Tibial nerve (tissue), 4 donors: Measurements from ENCODE around the gene ANKS1A. TPM values are rescaled to one million over a fixed set of nuclear protein-coding genes. Genes with fewer than 3 reads are reported as not detected.
A peak's percentile ranks its signal among the peaks of the same experiment; 100 is the strongest.

Experiments
- DNase-seq, 2 donors: peaks; one replicate each; pipeline ENCODE4 v3.0.0-alpha.2; 2019; ENCODE audit warnings: low spot score in 2 of 2
- H3K27ac ChIP-seq, 4 donors: fragments of 200-600 bp; sonication (generic) in 3 of 4; one replicate each; pipeline ENCODE4 v1.5.1; 2017 to 2019; ENCODE audit warnings: mild to moderate bottlenecking in 1 of 4
- H3K27me3 ChIP-seq, 2 donors: fragments of 200-600 bp; sonication (generic) in 1 of 2; one replicate each; pipeline versions ENCODE4 v1.5.1 to v1.6.0; 2017 to 2019
- H3K36me3 ChIP-seq, 3 donors: fragments of 200-600 bp; sonication (generic); one replicate each; pipeline ENCODE4 v1.5.1; 2018 to 2019
- H3K4me1 ChIP-seq, 4 donors: fragments of 200-600 bp; sonication (generic) in 3 of 4; one replicate each; pipeline ENCODE4 v1.5.1; 2017 to 2019
- H3K4me3 ChIP-seq, 4 donors: fragments of 200-600 bp; sonication (generic) in 3 of 4; one replicate each; pipeline ENCODE4 v1.5.1; 2017 to 2019; ENCODE audit warnings: mild to moderate bottlenecking in 1 of 4, moderate library complexity in 1 of 4
- H3K9me3 ChIP-seq, 4 donors: fragments of 200-600 bp; sonication (generic) in 3 of 4; one replicate each; pipeline ENCODE4 v1.5.1; 2017 to 2019
- EP300 ChIP-seq, 2 donors: sonication (generic); formaldehyde crosslinking; IDR thresholded peaks; one replicate each; pipeline ENCODE4 v1.6.1; 2017; ENCODE audit warnings: antibody characterized with exemption in 2 of 2, mild to moderate bottlenecking in 1 of 2
- POLR2A ChIP-seq, 2 donors: fragments of 450-650 bp; IDR thresholded peaks; one replicate each; pipeline ENCODE4 v1.6.1; 2017; ENCODE audit warnings: antibody characterized with exemption in 2 of 2, mild to moderate bottlenecking in 2 of 2, moderate library complexity in 2 of 2
- WGBS, 2 donors: methylation state at CpG; one replicate each; pipeline ENCODE4 v1.1.5; 2018; 5-methylcytosine and 5-hydroxymethylcytosine counted together
- total RNA-seq, 4 donors: library from RNA; depleted of rRNA; stranded (reverse); fragments of >200 nt; gene quantifications; one replicate each; pipeline ENCODE4 v1.1.0, GENCODE V29; 2016
- TF ChIP-seq, protein P1 (sequence below), 5 experiments: fragments of 200-600 bp in 3 of 5; fragments of 450-650 bp in 2 of 5; sonication (generic) in 3 of 5; IDR thresholded peaks; one replicate each; pipeline ENCODE4 v1.5.1; 2016 to 2019; ENCODE audit warnings: antibody characterized with exemption in 5 of 5, mild to moderate bottlenecking in 3 of 5, moderate library complexity in 2 of 5

The ANKS1A gene
- total RNA-seq, 4 donors from 2014 or later, result 39.3 to 55.9 (median 44.0) TPM

DNA sequence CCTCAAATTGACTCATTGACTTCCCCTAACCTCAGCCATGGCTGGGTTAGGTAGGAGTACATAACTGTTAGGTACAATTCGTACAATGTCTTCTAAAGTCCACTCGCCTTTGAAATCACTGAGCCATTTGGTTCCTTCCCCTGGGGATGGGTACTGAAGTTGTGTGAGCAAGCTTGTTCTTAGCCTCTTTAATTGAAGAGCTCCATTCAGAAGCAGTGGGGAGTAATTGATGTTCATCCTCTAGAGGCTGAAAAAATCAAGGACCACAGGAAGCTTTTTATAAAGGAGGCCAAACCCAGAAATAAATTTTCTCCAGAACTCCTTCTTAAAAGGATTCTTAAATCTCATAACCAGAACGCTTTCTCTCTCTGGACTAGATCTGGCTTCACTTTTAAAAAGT, 60.6 kb downstream of the ANKS1A start:
- Histone ChIP-seq H3K27ac (no peak overlapping the region), H3K27me3 (no peaks in the 10 kb centered on the region), H3K9me3 (no peaks in the 10 kb centered on the region), H3K4me3 (no peak overlapping the region), H3K36me3 (no peaks in the 10 kb centered on the region), H3K4me1 (peaks cover 0 to 16% (median 14%) of the 10 kb centered on the region in 4 donors)
- TF ChIP-seq, protein P1, sequence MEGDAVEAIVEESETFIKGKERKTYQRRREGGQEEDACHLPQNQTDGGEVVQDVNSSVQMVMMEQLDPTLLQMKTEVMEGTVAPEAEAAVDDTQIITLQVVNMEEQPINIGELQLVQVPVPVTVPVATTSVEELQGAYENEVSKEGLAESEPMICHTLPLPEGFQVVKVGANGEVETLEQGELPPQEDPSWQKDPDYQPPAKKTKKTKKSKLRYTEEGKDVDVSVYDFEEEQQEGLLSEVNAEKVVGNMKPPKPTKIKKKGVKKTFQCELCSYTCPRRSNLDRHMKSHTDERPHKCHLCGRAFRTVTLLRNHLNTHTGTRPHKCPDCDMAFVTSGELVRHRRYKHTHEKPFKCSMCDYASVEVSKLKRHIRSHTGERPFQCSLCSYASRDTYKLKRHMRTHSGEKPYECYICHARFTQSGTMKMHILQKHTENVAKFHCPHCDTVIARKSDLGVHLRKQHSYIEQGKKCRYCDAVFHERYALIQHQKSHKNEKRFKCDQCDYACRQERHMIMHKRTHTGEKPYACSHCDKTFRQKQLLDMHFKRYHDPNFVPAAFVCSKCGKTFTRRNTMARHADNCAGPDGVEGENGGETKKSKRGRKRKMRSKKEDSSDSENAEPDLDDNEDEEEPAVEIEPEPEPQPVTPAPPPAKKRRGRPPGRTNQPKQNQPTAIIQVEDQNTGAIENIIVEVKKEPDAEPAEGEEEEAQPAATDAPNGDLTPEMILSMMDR (IDR thresholded peaks at IDR 0.05), result no peak
- no peak for TF ChIP-seq POLR2A (IDR thresholded peaks at IDR 0.05)
- TF ChIP-seq EP300 (IDR thresholded peaks at IDR 0.05), result no peak
- no peak for DNase-seq
- WGBS, 2 donors, result 78 to 81% methylated on average over 3 of the region's 3 CpGs

GRCh38 chr6:34950849-34951248, 61.8 kb downstream of the ANKS1A start:
- Histone ChIP-seq H3K27ac (no peak overlapping the region), H3K27me3 (no peaks in the 10 kb centered on the region), H3K9me3 (no peaks in the 10 kb centered on the region), H3K4me3 (no peak overlapping the region), H3K36me3 (no peaks in the 10 kb centered on the region), H3K4me1 (peaks cover 0 to 16% (median 14%) of the 10 kb centered on the region in 4 donors)
- WGBS, 2 donors, result 82 to 85% methylated on average over 5 of the region's 5 CpGs
- TF ChIP-seq EP300 (IDR thresholded peaks at IDR 0.05), result no peak
- TF ChIP-seq POLR2A (IDR thresholded peaks at IDR 0.05), result no peak
- TF ChIP-seq, protein P1 (IDR thresholded peaks at IDR 0.05), result no peak
- DNase-seq, result no peak

- no peaks in the 10 kb centered on the region for H3K27me3 ChIP-seq
- peaks cover 0 to 21% (median 15%) of the 10 kb centered on the region in 4 donors for H3K4me1 ChIP-seq
- no peaks in the 10 kb centered on the region for H3K36me3 ChIP-seq
- DNase-seq, result no peak
- 86 to 87% methylated on average over 4 of the region's 4 CpGs for WGBS, 2 donors
- no peaks in the 10 kb centered on the region for H3K9me3 ChIP-seq
- TF ChIP-seq POLR2A (IDR thresholded peaks at IDR 0.05), result no peak
- TF ChIP-seq, protein P1 (IDR thresholded peaks at IDR 0.05), result no peak
- TF ChIP-seq EP300 (IDR thresholded peaks at IDR 0.05), result no peak
- no peak overlapping the region for H3K27ac ChIP-seq
- H3K4me3 ChIP-seq, result no peak overlapping the region
Measured at GRCh38 chr6:34951731-34952130, 62.7 kb downstream of the ANKS1A start.

DNA sequence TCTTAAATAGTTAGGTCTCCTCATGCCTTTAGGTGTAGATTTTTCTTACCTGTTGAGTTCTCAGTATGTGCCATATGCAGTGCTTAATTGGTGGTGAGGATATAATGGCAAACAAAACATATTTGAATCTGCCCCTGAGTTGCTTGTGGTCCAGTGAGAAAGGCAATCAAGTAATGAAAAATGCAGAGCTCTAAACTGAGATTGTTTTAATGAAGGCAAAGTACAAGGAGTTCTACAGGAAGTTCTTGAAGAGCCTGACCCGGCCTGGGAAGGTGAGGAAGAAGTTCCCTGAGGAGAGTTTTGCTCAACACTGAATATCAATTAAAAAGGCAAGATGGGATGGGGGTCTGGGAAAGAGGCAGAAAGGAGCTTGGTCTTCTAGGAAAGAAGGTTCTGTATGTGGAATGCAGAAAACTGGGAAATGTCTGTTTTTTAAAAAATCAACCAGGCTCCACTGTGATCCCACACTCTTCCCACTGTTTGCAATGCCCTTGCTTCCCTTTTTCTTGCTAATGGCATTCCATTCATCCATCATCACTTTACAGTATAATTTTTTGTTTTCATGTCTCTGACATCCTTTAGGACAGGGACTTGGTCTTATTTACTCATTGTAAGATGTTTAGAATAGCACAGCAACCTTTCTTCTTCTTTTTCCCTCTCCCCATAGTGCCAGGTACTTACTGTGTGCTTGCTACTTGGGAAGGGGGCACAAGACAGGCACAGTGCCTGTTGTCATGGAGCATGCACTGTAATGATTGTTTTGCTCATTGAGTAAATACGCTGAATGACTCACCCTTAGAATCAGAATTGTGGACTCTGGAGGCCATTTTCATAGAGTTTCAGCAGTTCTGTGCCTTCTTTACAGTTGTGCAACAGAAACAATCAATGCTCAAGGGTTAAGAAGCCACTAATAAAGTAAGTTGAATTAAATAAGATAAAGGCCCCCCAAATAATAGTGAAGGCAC, 64.3 kb downstream of the ANKS1A start:
- no peak for DNase-seq
- no peaks in the 10 kb centered on the region for H3K36me3 ChIP-seq
- TF ChIP-seq, protein P1 (IDR thresholded peaks at IDR 0.05), result no peak
- TF ChIP-seq POLR2A (IDR thresholded peaks at IDR 0.05) (no peak), EP300 (IDR thresholded peaks at IDR 0.05) (no peak)
- peaks cover 0 to 37% (median 22%) of the 10 kb centered on the region in 4 donors for H3K4me1 ChIP-seq
- WGBS, 2 donors, result 56 to 59% methylated on average over 2 of the region's 2 CpGs
- no peaks in the 10 kb centered on the region for H3K9me3 ChIP-seq
- no peaks in the 10 kb centered on the region for H3K27me3 ChIP-seq
- H3K27ac ChIP-seq, result peak overlapping the region in 1 of 4 donors; percentile 63
- H3K4me3 ChIP-seq, result no peak overlapping the region

- TF ChIP-seq POLR2A (IDR thresholded peaks at IDR 0.05) (no peak), EP300 (IDR thresholded peaks at IDR 0.05) (peak in 1 of 2 donors; percentile 45)
- H3K9me3 ChIP-seq, result no peaks in the 10 kb centered on the region
- peaks cover 0 to 47% (median 25%) of the 10 kb centered on the region in 4 donors for H3K4me1 ChIP-seq
- 66 to 72% methylated on average over 3 of the region's 3 CpGs for WGBS, 2 donors
- no peak overlapping the region for H3K27ac ChIP-seq
- no peaks in the 10 kb centered on the region for H3K36me3 ChIP-seq
- H3K4me3 ChIP-seq, result no peak overlapping the region
- DNase-seq, result peak in 1 of 2 donors; percentile 32
- no peaks in the 10 kb centered on the region for H3K27me3 ChIP-seq
Measured at GRCh38 chr6:34955442-34955841, 66.4 kb downstream of the ANKS1A start.
